HG02981 (cell line): ENCODE measurements around the gene MYOC.
"Not testable (repeated sequence)": the region's sequence is repeated elsewhere in the genome, so short reads cannot be mapped to it uniquely, and the experiment has no call there.

Experiments used
- ATAC-seq: cut with Tn5 transposase; IDR thresholded peaks from one replicate; pipeline ENCODE4 v1.9.1; 2021; ENCODE audit warnings: mild to moderate bottlenecking, moderate library complexity; ENCODE audit not compliant: unreplicated experiment

Gene MYOC

DNA sequence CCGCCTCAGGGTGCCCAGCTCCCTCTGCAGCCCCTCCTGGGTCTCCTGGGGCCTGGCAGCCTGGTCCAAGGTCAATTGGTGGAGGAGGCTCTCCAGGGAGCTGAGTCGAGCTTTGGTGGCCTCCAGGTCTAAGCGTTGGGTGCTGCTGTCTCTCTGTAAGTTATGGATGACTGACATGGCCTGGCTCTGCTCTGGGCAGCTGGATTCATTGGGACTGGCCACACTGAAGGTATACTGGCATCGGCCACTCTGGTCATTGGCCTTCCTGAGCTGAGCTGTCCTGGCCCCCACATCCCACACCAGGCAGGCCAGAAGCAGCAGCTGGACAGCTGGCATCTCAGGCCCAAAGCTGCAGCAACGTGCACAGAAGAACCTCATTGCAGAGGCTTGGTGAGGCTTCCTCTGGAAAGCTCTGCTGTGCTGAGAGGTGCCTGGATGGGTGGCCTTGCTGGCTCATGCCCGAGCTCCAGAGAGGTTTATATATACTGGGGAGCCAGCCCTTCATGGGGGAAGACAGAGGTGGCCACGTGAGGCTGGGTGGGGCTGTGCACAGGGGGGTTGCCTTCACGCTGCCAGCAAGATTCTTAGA is at the start of gene MYOC:
Gene MYOC (minus strand): TSS at position 455 of the 589 bp plus-strand sequence. CDS start 77 bp downstream, at position 378.
- no peak for ATAC-seq

DNA sequence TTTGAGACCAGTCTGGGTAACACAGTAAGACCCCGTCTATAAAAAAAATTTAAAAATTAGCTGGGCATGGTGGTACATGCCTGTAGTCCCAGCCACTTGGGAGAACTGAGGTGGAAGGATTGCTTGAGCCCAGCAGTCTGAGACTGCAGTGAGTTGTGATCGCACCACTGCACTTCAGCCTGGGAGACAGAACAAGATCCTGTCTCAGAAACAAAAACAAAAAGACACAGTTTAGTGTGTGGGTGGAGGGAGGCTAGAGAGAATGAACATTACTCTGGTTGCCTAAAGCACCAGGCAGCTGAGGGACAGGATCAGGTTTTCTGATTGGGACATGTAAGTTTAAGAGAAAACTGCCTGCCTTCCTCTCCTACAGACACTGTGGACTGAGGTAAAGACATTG is 47.0 kb upstream of the MYOC start:
- no peak for ATAC-seq

DNA sequence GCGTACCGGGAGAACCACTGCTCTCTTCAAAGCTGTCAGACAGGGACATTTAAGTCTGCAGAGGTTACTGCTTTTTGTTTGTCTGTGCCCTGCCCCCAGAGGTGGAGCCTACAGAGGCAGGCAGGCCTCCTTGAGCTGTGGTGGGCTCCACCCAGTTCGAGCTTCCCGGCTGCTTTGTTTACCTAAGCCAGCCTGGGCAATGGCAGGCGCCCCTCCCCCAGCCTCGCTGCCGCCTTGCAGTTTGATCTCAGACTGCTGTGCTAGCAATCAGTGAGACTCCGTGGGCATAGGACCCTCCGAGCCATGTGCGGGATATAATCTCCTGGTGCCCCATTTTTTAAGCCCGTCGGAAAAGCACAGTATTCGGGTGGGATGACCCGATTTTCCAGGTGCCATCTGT is 43.3 kb upstream of the MYOC start:
- not testable (repeated sequence) for ATAC-seq

DNA sequence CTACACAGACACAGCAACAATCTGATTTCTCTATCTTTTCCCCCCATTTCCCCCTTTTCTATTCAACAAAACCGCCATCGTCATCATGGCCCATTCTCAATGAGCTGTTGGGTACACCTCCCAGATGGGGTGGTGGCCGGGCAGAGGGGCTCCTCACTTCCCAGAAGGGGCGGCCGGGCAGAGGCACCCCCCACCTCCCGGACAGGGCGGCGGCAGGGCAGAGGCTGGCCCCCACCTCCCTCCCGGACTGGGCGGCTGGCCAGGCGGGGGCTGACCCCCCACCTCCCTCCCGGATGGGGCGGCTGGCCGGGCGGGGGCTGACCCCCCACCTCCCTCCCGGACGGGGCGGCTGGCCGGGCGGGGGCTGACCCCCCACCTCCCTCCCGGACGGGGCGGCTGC is 41.1 kb upstream of the MYOC start:
- ATAC-seq, result not testable (repeated sequence)

DNA sequence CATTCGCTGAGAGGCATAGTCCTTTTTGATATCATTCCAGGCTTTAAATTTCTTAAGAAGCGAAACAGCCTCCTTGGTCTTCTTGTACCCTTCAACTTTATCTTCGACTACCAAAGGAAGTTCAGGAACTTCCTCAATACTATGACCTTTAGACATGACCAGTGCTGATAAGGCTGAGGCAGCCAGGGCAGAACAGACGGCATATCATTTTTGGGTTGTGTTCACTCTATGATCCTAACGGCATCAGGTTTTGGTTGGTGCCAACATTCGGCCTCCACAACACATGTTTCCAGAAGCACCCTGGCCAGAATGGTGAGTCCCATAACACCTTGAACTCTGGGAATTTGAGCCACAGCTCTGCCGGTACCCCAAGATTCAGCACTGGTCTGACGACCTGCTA is 31.4 kb upstream of the MYOC start:
- no peak for ATAC-seq

DNA sequence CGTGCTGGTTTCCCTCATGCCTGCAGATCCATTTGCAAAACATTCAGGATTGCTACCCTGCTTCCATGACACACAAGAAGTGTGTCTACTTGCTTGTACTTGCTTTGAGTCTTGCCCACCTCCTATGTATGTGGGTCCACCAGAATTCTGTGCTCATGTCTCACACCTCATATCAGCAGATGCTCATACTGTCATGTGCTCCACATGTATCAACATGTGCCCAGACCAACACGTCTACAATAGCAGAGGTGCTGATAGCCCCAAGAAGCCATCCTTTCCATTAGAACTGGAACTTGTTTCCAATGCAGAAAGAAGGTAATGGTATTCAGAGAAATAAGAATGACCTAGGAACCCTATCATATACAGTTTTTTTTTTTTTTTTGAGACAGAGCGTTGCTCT is 27.9 kb upstream of the MYOC start:
- ATAC-seq, result no peak

DNA sequence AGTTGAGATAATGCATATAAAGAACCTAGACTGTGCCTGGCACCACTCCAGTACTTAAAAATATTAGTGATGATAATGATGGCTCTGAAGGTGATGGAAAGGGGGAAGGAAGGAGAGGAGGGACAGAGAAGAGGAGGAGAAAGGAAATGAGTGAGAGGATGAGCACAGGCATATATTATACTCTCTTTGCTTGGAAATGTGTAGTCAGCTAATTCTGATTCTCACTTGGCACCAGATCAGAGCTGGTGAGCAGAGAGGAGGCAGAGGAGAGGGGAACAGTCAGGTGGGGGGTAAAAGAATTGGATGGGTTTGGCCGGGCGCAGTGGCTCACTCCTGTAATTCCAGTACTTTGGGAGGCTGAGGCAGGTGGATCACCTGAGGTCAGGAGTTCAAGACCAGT is 24.3 kb upstream of the MYOC start:
- no peak for ATAC-seq

DNA sequence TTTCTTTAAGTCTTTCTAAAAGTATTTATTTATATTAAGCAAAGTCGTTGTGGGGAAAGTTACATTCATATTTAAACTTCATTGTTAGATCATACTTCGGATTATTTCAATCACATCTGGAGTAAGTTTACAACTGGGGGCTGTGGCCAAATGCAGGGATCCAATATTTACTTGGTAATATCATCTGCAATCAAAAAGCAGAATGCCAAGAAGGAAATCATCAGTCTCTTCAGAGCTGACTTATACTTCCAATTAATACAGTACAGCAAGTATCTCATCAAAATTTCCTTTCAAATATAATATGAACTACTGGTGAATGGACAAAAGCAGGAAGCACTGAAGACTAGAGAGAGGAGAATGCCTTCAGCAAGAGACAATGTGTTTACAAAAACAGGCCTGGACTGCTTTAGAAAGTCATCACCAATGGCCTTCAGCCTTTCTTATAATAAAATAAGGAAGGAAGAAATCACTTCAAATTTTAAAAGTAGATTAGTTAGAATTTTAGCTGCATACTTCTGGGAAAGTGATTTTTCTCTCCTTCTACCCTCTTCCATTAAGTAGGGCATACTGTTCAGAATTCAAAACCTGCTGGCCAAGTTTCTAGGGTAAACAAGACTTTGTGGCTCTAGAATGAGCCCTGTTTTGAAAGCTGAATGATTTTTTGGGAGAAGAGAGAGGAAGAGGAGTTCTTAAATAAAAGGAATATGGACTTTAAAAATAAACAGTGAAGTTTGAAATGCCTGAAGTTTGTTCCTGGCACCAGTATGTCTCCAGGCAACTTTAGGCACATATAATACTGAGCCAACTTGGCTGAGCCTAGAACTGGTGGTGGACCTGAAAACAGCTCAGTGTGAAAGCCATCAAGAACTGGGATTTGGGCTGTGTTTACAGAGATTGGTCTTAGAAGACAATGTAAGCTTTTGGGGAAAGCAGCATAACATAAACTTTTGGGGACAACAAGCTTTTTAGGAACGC is 22.2 kb upstream of the MYOC start:
- ATAC-seq, result no peak

DNA sequence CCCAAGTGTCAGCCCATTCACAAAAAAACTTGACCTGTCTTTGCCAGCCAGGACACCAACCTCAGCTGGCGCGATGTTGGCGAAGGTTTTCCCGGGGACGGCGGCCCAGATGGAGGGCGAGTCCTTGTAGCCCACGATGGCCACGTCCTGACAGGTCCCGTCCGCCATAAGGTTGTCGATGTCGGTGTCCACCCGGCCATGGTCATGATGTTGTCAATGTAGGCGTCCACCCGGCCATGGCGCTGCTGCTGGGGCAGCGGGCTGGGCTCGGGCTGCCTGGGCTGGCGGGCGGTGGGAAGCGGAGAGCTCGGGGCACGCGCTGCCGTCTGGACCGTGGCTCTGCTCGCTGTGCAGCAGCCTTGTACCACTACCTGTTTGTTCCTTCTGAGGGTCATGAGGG is 18.3 kb upstream of the MYOC start:
- ATAC-seq, result no peak

DNA sequence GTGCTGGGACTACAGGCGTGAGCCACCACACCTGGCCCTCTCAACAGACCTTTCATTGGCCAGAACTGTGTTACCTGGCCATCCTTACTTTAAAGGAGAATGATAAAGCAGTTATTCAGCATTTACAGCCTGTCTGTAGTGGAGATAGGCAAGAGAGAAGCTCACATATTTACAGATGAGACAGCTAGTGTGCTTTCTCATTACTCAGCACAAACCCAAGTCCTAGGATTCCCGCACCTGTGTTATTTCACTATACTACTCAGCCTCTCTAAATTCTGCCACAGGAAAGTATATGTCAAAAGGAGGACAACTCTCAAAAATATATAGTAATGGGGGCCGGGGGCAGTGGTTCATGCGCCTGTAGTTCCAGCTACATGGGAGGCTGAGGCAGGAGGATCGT is 15.9 kb upstream of the MYOC start:
- ATAC-seq, result no peak

DNA sequence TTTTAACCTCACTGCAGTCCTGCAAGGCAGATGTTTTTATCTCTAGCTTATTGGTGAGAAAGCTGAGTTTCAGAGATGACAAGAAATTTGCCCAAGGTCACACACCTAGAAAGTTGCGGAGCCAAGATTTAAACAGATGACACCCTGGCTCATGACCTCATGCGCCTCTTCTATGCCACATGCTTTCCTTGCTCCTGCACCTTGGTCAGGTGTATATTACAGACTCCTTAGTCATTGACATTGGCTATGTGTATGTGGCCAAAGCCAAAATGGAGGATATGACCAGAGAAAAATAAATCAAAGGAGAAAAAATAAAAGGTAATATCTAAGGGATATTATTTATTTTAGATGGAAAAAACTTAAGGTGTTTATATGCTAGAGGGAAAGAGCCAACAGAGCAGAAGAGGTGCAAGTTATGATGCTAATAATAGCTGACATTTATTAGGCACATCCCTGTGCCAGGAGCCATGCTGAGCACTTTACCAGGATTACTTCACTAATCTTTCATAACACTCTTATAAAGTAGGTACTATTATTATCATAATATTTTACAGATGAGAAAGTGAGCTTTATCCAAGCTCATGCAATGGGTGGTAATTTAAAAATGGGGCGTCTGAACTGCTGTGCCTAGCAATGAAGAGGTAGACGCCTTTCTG is 13.8 kb upstream of the MYOC start:
- no peak for ATAC-seq

DNA sequence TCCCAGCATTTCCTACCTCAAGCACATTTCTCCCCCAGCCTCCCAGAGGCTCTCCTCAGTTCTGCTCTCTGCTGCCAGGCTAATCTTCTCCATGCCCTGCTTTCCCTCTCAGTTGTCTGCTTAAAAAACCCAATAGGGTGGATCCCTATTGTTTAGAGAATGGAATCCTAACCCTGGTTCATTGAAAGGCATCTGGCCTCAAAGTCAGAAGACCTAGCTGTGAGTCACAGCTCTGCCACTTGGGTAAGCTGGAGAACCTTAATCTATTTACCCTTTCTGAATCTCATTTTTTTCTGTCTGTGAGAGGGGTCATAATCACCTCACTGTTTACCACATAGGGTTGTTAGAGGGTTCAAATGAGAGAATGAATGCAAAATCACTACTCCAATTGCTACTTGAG is 12.5 kb upstream of the MYOC start:
- ATAC-seq, result no peak

DNA sequence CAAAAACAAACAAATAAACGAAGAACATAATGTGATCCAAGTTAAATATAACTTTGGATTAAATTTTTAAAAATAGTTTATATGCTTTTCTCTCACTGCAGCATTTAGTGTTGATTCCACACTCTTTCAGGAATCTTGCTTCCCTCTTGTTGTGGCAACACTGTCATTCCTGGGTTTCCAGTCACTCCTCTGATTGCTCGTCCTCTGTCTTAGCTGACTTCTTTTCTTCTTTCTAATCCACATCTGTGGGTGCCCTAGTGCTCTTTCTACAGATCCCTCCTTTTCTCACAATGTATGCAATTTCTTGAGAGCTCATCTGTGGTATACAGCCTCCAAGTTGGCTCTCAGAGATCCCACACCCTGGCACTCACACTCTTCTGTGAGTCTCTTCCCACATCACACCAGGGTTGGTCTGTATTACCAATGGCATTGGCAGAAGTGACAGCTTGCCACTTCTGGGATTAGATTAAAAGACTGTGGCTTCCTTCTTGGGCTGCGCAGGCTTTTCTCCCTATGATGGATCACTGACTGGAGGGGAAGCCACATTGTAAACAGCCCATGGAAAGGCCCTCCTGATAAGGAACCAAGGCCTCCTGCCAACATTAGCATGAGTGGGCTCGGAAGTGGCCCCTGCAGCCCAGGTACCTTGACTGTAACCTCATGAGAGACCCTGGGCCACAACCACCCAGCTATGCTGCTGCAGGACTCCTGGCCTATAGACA is 11.5 kb upstream of the MYOC start:
- ATAC-seq, result no peak

DNA sequence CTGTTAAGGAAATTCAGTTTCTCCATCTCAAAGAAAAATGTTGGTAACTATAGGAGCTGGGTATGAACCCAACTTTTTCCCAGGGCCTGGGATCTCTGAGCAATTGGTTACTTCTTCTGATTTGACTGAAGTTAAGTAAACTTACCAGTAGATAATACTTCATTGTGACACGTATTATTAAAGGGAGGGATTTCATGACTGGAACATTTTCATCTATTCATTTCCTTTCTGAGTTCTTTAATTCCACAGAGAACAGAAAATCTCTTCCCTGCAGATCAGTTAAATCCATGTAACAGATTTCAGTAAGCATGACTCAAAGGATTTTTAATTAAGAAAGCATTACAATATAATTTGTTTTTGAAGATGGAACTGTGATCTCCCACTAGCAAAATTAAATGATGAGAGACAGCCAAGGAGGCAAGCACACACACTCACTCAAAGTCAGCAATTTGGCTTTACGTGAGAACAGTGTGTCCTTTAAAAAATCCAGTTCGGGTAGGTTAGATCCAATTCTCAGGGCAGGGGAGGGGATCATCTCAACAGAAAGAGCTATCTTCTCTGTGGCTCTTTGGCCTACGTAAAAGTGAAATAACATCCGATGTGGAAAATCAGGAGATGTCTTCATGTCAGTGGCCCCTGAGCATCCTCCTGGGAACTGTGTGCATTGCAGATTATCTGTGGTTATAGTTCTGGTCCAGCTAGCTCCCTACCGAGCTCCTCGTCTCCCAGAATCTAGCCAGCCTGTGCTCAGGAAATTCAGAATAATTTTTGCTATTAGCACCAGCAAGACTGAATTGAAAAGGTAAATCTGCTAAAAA is 10.8 kb upstream of the MYOC start:
- ATAC-seq, result no peak

DNA sequence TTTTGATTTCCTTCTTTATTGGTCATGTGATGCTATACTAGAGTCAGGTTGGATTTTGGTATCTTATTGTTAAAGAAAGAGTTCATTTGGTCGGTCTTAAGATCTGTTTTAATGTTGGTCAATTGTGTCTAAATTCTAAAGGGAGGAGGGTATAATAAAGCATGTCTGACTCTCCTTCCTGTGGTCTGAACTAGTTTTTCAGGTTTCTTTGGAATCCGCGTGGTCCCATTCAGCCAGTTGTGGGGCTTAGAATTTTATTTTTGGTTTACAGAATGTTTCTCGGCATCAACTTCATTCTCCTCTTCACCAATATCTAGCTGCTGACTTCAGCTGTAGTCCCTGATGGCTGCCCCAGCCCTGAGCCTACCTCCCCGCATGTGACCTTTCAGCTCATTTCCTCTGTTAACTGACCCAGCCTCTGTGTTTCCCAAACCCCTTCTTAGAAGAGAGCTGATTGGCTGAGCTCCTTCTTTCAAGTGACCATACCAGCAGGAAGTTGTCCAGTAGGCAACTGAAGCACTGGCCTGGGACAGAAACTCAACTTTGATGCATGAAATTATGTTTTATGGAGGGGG is 8.7 kb upstream of the MYOC start:
- ATAC-seq, result no peak

DNA sequence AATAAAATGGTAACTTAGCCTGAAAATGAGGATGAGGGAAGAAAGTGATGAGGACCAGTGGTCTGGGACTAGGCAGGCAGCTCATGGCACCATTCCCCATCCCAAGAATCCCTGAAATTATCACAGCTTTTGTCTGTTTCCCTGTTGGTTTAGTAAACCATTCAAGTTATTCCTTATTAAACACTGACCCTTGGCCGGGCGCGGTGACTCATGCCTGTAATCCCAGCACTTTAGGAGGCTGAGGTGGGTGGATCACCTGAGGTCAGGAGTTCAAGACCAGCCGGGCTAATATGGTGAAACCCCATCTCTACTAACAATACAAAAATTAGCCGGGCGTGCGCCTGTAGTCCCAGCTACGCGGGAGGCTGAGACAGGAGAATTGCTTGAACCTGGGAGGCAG is 3.7 kb upstream of the MYOC start:
- not testable (repeated sequence) for ATAC-seq

DNA sequence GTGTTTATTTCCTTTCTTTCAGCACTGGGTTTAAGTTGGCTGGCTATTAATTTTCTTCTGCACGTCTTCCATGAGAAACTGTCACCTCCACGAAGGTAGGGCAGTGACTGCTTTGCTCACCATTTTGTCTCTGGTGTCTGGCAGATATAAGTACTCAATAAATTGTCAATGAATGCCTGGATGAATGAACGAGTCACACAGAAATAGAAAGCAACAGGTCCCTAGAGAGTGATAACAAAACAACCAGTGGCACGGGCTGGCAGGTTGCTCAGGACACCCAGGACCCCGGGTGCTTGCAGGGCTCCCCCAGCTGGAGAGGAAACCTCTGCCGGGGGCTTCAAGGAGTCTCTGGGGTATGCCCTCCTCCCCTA is 3.2 kb upstream of the MYOC start:
- ATAC-seq, result no peak

DNA sequence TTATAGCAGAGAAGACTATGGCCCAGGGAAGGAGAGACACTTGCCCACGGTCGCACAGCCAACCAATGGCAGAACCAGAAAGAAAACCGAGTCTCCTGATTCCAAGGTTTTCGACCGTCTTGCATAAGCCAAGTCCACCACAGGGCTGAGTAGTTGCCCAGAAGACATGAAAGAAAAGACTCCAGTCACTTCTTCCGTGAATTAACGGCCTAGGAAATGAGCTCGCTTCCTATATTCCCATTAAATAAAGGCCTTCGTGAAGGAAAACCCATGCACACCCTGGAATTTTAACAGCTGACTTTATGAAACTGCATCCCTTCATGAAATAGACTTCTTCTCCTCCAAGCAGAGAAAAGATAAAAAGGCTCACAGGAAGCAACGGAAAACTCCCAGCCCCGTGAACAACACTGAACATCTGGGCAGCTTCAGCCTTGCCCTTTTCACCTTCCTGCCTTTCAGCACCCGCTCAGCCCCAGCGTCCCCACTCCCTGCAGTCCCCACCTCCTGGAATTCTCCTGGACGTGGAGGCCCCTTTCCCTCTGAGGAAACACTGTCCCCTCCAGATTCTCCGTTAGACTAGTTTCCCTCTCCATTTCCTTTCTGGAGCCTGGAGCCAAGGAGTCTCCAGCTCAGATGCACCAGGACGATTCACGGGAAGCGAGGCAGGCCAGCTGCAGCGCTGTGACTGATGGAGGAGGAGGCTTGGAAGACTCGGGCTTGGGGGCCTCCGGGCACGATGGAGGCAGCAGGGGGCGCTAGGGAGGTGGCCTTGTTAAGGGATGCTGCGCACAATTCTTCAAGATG is 2.7 kb upstream of the MYOC start:
- ATAC-seq, result peak; percentile 46
